ENCODE data around the gene COG5.

The COG5 gene

GRCh38 chr7:107463139-107464078 lies 100.3 kb downstream of the COG5 start:
- peak; percentile 1 to 14 for DNase-seq (ENCODE audit: low read depth in 2 of 2)

GRCh38 chr7:107461938-107462533 lies 101.7 kb downstream of the COG5 start:
- DNase-seq (ENCODE audit: low read depth in 2 of 2), result no peak

GRCh38 chr7:107453388-107453787 lies 110.3 kb downstream of the COG5 start:
- DNase-seq (ENCODE audit: low read depth in 2 of 2), result no peak

GRCh38 chr7:107450970-107451369 lies 112.8 kb downstream of the COG5 start:
- DNase-seq (ENCODE audit: low read depth in 2 of 2), result no peak

- no peak for DNase-seq (ENCODE audit: low read depth in 2 of 2)
These were observed 116.7 kb downstream of the COG5 start for GRCh38 chr7:107446988-107447387.

GRCh38 chr7:107446531-107446930 lies 117.2 kb downstream of the COG5 start:
- DNase-seq (ENCODE audit: low read depth in 2 of 2), result peak in 1 of 2 donors; percentile 0

GRCh38 chr7:107442678-107443077 lies 121.0 kb downstream of the COG5 start:
- no peak for DNase-seq (ENCODE audit: low read depth in 2 of 2)

GRCh38 chr7:107441581-107442422 lies 121.9 kb downstream of the COG5 start:
- no peak for DNase-seq (ENCODE audit: low read depth in 2 of 2)

- no peak for DNase-seq (ENCODE audit: low read depth in 2 of 2)
These were observed 124.7 kb downstream of the COG5 start for GRCh38 chr7:107439025-107439424.

GRCh38 chr7:107435749-107436148 lies 128.0 kb downstream of the COG5 start:
- DNase-seq (ENCODE audit: low read depth in 2 of 2), result no peak

GRCh38 chr7:107432261-107432660 lies 131.5 kb downstream of the COG5 start:
- no peak for DNase-seq (ENCODE audit: low read depth in 2 of 2)

GRCh38 chr7:107430057-107430456 lies 133.7 kb downstream of the COG5 start:
- no peak for DNase-seq (ENCODE audit: low read depth in 2 of 2)

- DNase-seq (ENCODE audit: low read depth in 2 of 2), result no peak
These were observed 135.1 kb downstream of the COG5 start for GRCh38 chr7:107428642-107429041.

- no peak for DNase-seq (ENCODE audit: low read depth in 2 of 2)
These were observed 136.3 kb downstream of the COG5 start for GRCh38 chr7:107427462-107427861.

- no peak for DNase-seq (ENCODE audit: low read depth in 2 of 2)
These were observed 149.5 kb downstream of the COG5 start for GRCh38 chr7:107414198-107414597.

GRCh38 chr7:107408349-107408748 lies 155.4 kb downstream of the COG5 start:
- DNase-seq (ENCODE audit: low read depth in 2 of 2), result no peak

- no peak for DNase-seq (ENCODE audit: low read depth in 2 of 2)
These were observed 158.2 kb downstream of the COG5 start for GRCh38 chr7:107405559-107405958.

- no peak for DNase-seq (ENCODE audit: low read depth in 2 of 2)
These were observed 158.8 kb downstream of the COG5 start for GRCh38 chr7:107404740-107405537.

- DNase-seq (ENCODE audit: low read depth in 2 of 2), result no peak
These were observed 165.6 kb downstream of the COG5 start for GRCh38 chr7:107398161-107398560.

- DNase-seq (ENCODE audit: low read depth in 2 of 2), result no peak
These were observed 166.7 kb downstream of the COG5 start for GRCh38 chr7:107396990-107397389.

- no peak for DNase-seq (ENCODE audit: low read depth in 2 of 2)
These were observed 167.6 kb downstream of the COG5 start for GRCh38 chr7:107396081-107396480.
